K562 (cell line): ENCODE measurements around the gene ASPG. TPM values are rescaled to one million over a fixed set of nuclear protein-coding genes. Genes with fewer than 3 reads are reported as not detected.

Experiments
- ATAC-seq: fragments of 200-7000 bp; cut with Tn5 transposase; 3 replicates; pipeline ENCODE4 v1.9.1; 2020; ENCODE audit warnings: moderate library complexity
- BruUV-seq: library from RNA; stranded (reverse); fragments of 400-500 nt; replicated peaks from 2 replicates; lab custom pipeline; 2021; lab: Mats Ljungman, UMichigan
- CTCF ChIA-PET: fragments of 300-600 bp; formaldehyde crosslinking; extraction: SDS; loops from one replicate; lab custom pipeline; 2021; ENCODE audit warnings: low intra/inter-chr PET ratio; lab: Yijun Ruan, JAX
- POLR2A ChIA-PET: fragments of 300-600, 350-650 bp; sonication (Branson Sonifier 250); formaldehyde crosslinking; extraction: SDS; loops from one replicate; lab custom pipeline; 2021; ENCODE audit warnings: antibody characterized with exemption, inconsistent platforms; lab: Yijun Ruan, JAX
- DNase-seq, 4 experiments: peaks; one replicate each; pipeline versions ENCODE4 v3.0.0 to v3.0.0-alpha.2; 2011 to 2018; ENCODE audit warnings: low spot score in 3 of 4, mixed read lengths in 3 of 4; ENCODE audit errors: extremely low read depth in 1 of 4
- FAIRE-seq: peaks from 2 replicates; lab custom pipeline; 2011; peaks lifted over from hg19 to GRCh38; lab: Jason Lieb, UNC
- H2AFZ ChIP-seq: 2 replicates; pipeline ENCODE4 v1.6.0; 2011; ENCODE audit warnings: low read depth, low read length, control low read depth, inconsistent platforms
- H3K27ac ChIP-seq: fragments of 200-600 bp; 3 replicates; pipeline ENCODE4 v1.8.0; 2011; ENCODE audit warnings: low read depth, mild to moderate bottlenecking, control low read depth, inconsistent platforms, low read length, moderate library complexity, mixed read lengths; ENCODE audit errors: extremely low read depth
- H3K27me3 ChIP-seq, 2 experiments: fragments of 300-600 bp in 1 of 2; 2 replicates in 1 of 2; 3 replicates in 1 of 2; pipeline versions ENCODE4 v1.6.0 to v1.8.0; 2011; ENCODE audit warnings: inconsistent platforms in 2 of 2, low read length in 2 of 2, mild to moderate bottlenecking in 1 of 2, mixed read lengths in 1 of 2, moderate library complexity in 1 of 2; ENCODE audit not compliant: control insufficient read depth in 2 of 2, insufficient read depth in 2 of 2
- H3K36me3 ChIP-seq: fragments of 300-600 bp; 3 replicates; pipeline ENCODE4 v1.8.0; 2011; ENCODE audit warnings: mild to moderate bottlenecking, low read length, inconsistent platforms; ENCODE audit not compliant: control insufficient read depth, insufficient read depth
- H3K4me1 ChIP-seq, 2 experiments: fragments of 200-600 bp in 1 of 2; replicated peaks in 1 of 2; 2 replicates in 1 of 2; 3 replicates in 1 of 2; pipeline versions ENCODE4 v1.5.1 to v1.8.0; 2011; ENCODE audit warnings: inconsistent platforms in 2 of 2, low read length in 2 of 2, mild to moderate bottlenecking in 1 of 2, mixed read lengths in 1 of 2, moderate library complexity in 1 of 2; ENCODE audit not compliant: control insufficient read depth in 2 of 2, insufficient read depth in 2 of 2
- H3K4me2 ChIP-seq: 2 replicates; pipeline ENCODE4 v1.6.1; 2011; ENCODE audit warnings: low read length, control low read depth, inconsistent platforms, mixed read lengths; ENCODE audit not compliant: insufficient read depth
- H3K4me3 ChIP-seq: fragments of 200-600 bp; sonication (generic), shearing (Covaris generic); 2 replicates; pipeline ENCODE4 v1.5.1; 2016; ENCODE audit warnings: control low read depth, inconsistent platforms
- H3K79me2 ChIP-seq: fragments of 200-600 bp; 3 replicates; pipeline ENCODE4 v1.8.0; 2011; ENCODE audit warnings: low read length, inconsistent platforms; ENCODE audit not compliant: control insufficient read depth, insufficient read depth
- H3K9ac ChIP-seq, 2 experiments: 2 replicates each; pipeline versions ENCODE4 v1.6.0 to v1.6.1; 2011; ENCODE audit warnings: low read depth in 2 of 2, low read length in 2 of 2, control low read depth in 1 of 2, inconsistent platforms in 1 of 2, mild to moderate bottlenecking in 1 of 2, mixed read lengths in 1 of 2; ENCODE audit not compliant: insufficient read depth in 1 of 2
- H3K9me1 ChIP-seq: one replicate; pipeline ENCODE4 v1.6.0; 2011; ENCODE audit warnings: inconsistent platforms, mild to moderate bottlenecking, low read length, moderate library complexity; ENCODE audit not compliant: control insufficient read depth, insufficient read depth
- H3K9me3 ChIP-seq: replicated peaks from 2 replicates; pipeline ENCODE4 v1.5.1; 2011; ENCODE audit warnings: low read depth, low read length, inconsistent platforms; ENCODE audit not compliant: control insufficient read depth, insufficient read depth
- H4K20me1 ChIP-seq: replicated peaks from 2 replicates; pipeline ENCODE4 v1.6.1; 2011; ENCODE audit warnings: low read length, inconsistent platforms, mixed read lengths; ENCODE audit not compliant: control insufficient read depth, insufficient read depth
- BRF1 ChIP-seq: IDR thresholded peaks from 3 replicates; pipeline ENCODE4 v1.6.1; 2011; ENCODE audit warnings: borderline replicate concordance, mild to moderate bottlenecking; ENCODE audit not compliant: insufficient read length; ENCODE audit errors: extremely low read depth
- MAFF ChIP-seq: IDR thresholded peaks from 2 replicates; pipeline ENCODE4 v1.6.1; 2012; ENCODE audit warnings: low read length, improper control_type of control experiment
- NR2C1 ChIP-seq, 2 experiments: fragments of 450-650 bp; IDR thresholded peaks; 2 replicates each; pipeline ENCODE4 v1.6.1; 2017; ENCODE audit warnings: mild to moderate bottlenecking in 2 of 2, antibody characterized with exemption in 1 of 2, inconsistent platforms in 1 of 2, missing compliant biosample characterization in 1 of 2, missing genetic modification characterization in 1 of 2
- PHTF2 ChIP-seq: fragments of 250-450 bp; sonication (Bioruptor Pico); IDR thresholded peaks from 2 replicates; pipeline ENCODE4 v1.5.0; 2021; ENCODE audit warnings: mild to moderate bottlenecking
- ZNF263 ChIP-seq: sonication (generic); formaldehyde crosslinking; IDR thresholded peaks from 2 replicates; pipeline ENCODE4 v1.8.0; 2022; ENCODE audit warnings: mild to moderate bottlenecking, missing genetic modification reagents, borderline replicate concordance
- ZNF324 ChIP-seq: fragments of 250-450 bp; sonication (Bioruptor Pico); IDR thresholded peaks from 2 replicates; pipeline ENCODE4 v1.4.0; 2020; ENCODE audit warnings: mild to moderate bottlenecking
- ZNF76 ChIP-seq: fragments of 250-450 bp; sonication (Bioruptor Pico); IDR thresholded peaks from 2 replicates; pipeline ENCODE4 v1.4.0; 2020; ENCODE audit warnings: mild to moderate bottlenecking, moderate library complexity, borderline replicate concordance
- WGBS: fragments of 100-300 bp; shearing (Covaris generic); methylation state at CpG from one replicate; pipeline ENCODE4 v1.1.6; 2016; ENCODE audit warnings: low coverage, mixed read lengths; ENCODE audit not compliant: insufficient coverage; ENCODE audit errors: missing lambda C conversion rate; 5-methylcytosine and 5-hydroxymethylcytosine counted together
- in situ Hi-C: fragments of 300-500 bp; cut with MboI; formaldehyde crosslinking; loops from 4 replicates; pipeline ENCODE4 v1.15.0; 2018; ENCODE audit warnings: inconsistent platforms, mixed read lengths
- intact Hi-C: fragments of 100-400 bp; cut with micrococcal nuclease; formaldehyde crosslinking; loops from 2 replicates; pipeline ENCODE4 v1.14.2; 2022
- polyA plus RNA-seq, 8 experiments: library from polyadenylated mRNA; depleted of rRNA in 4 of 8; stranded (reverse) in 5 of 8; unstranded in 3 of 8; fragments of >200 nt; fragmentation: Nextera tagmentation in 2 of 8; fragmentation: Illumina TruSeq in 1 of 8; extraction: Ambion mirVana in 2 of 8; extraction: Trizol in 1 of 8; gene quantifications; 2 replicates each; pipeline versions ENCODE4 v1.2.1 to v1.2.3, GENCODE V29; 2011 to 2014; ENCODE audit warnings: inconsistent platforms in 1 of 8, missing spikeins in 1 of 8
- total RNA-seq, 7 experiments: library from RNA; depleted of rRNA in 6 of 7; stranded (reverse); fragments of >200 nt in 6 of 7; fragmentation: Illumina TruSeq in 2 of 7; extraction: Trizol in 2 of 7; gene quantifications; 2 replicates each; pipeline versions ENCODE4 v1.2.1 to v1.2.3, GENCODE V29; 2011 to 2021; ENCODE audit warnings: low replicate concordance in 1 of 7
- TF ChIP-seq, protein P1 (sequence below): fragments of 150-350 bp; conservative IDR thresholded peaks from 2 replicates; pipeline ENCODE4 v1.6.1; 2014; ENCODE audit warnings: low read length
- TF ChIP-seq, protein P2 (sequence below): fragments of 250-450 bp; sonication (Bioruptor Pico); IDR thresholded peaks from 2 replicates; pipeline ENCODE4 v1.4.0; 2020; ENCODE audit warnings: mild to moderate bottlenecking
- TF ChIP-seq, protein P3 (sequence below): fragments of 450-650 bp; IDR thresholded peaks from 2 replicates; pipeline ENCODE4 v1.7.0; 2016; ENCODE audit warnings: borderline replicate concordance

Gene ASPG
- total and polyA plus RNA-seq, 9 of the 15 experiments (the other 6 are each of a cell fraction or from before 2014, with no cell fraction given) = 0.18 TPM; not detected in 8

- no peak for DNase-seq
- intact Hi-C loops = no loop called here
- no peaks in the 10 kb centered on the region for H3K79me2 ChIP-seq
- 0% methylated on average over 5 of the region's 5 CpGs for WGBS
- H3K4me1 ChIP-seq = no peaks in the 10 kb centered on the region
- TF ChIP-seq, protein P1, sequence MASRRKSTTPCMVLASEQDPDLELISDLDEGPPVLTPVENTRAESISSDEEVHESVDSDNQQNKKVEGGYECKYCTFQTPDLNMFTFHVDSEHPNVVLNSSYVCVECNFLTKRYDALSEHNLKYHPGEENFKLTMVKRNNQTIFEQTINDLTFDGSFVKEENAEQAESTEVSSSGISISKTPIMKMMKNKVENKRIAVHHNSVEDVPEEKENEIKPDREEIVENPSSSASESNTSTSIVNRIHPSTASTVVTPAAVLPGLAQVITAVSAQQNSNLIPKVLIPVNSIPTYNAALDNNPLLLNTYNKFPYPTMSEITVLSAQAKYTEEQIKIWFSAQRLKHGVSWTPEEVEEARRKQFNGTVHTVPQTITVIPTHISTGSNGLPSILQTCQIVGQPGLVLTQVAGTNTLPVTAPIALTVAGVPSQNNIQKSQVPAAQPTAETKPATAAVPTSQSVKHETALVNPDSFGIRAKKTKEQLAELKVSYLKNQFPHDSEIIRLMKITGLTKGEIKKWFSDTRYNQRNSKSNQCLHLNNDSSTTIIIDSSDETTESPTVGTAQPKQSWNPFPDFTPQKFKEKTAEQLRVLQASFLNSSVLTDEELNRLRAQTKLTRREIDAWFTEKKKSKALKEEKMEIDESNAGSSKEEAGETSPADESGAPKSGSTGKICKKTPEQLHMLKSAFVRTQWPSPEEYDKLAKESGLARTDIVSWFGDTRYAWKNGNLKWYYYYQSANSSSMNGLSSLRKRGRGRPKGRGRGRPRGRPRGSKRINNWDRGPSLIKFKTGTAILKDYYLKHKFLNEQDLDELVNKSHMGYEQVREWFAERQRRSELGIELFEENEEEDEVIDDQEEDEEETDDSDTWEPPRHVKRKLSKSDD = no peak
- TF ChIP-seq, all 486 proteins: peak for 0
- ChIA-PET POLR2A (no interaction called here), CTCF (no interaction called here)
- Histone ChIP-seq H3K9ac (no peak overlapping the region), H3K36me3 (no peaks in the 10 kb centered on the region), H2AFZ (no peak overlapping the region), H3K27me3 (no peaks in the 10 kb centered on the region), H4K20me1 (no peaks in the 10 kb centered on the region), H3K9me3 (no peaks in the 10 kb centered on the region), H3K27ac (no peak overlapping the region), H3K4me3 (no peak overlapping the region), H3K4me2 (no peak overlapping the region), H3K9me1 (no peaks in the 10 kb centered on the region)
- in situ Hi-C loops = no loop called here
- no peak for FAIRE-seq
- no peak for ATAC-seq
- no TSS peak for BruUV-seq
Observed at GRCh38 chr14:104120281-104120741, 34.8 kb downstream of the ASPG start.

DNA sequence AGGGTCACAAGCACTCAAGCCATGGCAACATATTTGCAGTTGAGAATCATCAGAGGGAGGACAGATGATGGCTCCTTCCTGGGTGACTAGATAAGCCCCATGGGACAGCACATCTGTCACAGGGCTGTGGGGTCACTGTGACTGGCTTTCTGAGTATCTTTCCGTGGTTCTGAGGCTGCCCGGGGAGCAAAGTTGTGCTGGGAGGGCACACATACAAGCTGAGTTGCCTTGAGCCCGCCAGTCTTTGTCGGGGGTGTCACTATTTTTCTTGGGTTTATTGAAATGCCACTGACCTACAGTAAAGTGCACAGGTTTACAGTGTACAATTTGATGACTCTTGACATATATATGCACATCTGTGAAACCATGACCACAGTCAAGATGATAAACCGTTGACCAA lies 35.6 kb downstream of the ASPG start:
- Histone ChIP-seq H3K79me2 (no peaks in the 10 kb centered on the region), H3K9me3 (no peaks in the 10 kb centered on the region), H3K27me3 (no peaks in the 10 kb centered on the region), H3K36me3 (no peaks in the 10 kb centered on the region), H3K27ac (no peak overlapping the region), H3K9ac (no peak overlapping the region), H2AFZ (no peak overlapping the region), H3K4me1 (no peaks in the 10 kb centered on the region), H3K9me1 (no peaks in the 10 kb centered on the region), H3K4me2 (no peak overlapping the region), H4K20me1 (no peaks in the 10 kb centered on the region), H3K4me3 (no peak overlapping the region)
- DNase-seq (no peak), FAIRE-seq (no peak), ATAC-seq (no peak)
- POLR2A ChIA-PET = no interaction called here
- intact Hi-C loops = no loop called here
- WGBS = 0% methylated on average over 5 of the region's 5 CpGs
- in situ Hi-C loops = no loop called here
- CTCF ChIA-PET = no interaction called here
- no TSS peak for BruUV-seq
- TF ChIP-seq ZNF324 (CRISPR knock-in tag) (no peak), PHTF2 (no peak), ZNF263 (CRISPR knock-in tag) (no peak), MAFF (no peak), BRF1 (no peak), NR2C1 (IDR thresholded peaks at IDR 0.05) (no peak), NR2C1 (tag; IDR thresholded peaks at IDR 0.05) (no peak), ZNF76 (no peak)
- TF ChIP-seq, protein P2, sequence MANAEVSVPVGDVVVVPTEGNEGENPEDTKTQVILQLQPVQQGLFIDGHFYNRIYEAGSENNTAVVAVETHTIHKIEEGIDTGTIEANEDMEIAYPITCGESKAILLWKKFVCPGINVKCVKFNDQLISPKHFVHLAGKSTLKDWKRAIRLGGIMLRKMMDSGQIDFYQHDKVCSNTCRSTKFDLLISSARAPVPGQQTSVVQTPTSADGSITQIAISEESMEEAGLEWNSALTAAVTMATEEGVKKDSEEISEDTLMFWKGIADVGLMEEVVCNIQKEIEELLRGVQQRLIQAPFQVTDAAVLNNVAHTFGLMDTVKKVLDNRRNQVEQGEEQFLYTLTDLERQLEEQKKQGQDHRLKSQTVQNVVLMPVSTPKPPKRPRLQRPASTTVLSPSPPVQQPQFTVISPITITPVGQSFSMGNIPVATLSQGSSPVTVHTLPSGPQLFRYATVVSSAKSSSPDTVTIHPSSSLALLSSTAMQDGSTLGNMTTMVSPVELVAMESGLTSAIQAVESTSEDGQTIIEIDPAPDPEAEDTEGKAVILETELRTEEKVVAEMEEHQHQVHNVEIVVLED = no peak
- TF ChIP-seq, protein P3, sequence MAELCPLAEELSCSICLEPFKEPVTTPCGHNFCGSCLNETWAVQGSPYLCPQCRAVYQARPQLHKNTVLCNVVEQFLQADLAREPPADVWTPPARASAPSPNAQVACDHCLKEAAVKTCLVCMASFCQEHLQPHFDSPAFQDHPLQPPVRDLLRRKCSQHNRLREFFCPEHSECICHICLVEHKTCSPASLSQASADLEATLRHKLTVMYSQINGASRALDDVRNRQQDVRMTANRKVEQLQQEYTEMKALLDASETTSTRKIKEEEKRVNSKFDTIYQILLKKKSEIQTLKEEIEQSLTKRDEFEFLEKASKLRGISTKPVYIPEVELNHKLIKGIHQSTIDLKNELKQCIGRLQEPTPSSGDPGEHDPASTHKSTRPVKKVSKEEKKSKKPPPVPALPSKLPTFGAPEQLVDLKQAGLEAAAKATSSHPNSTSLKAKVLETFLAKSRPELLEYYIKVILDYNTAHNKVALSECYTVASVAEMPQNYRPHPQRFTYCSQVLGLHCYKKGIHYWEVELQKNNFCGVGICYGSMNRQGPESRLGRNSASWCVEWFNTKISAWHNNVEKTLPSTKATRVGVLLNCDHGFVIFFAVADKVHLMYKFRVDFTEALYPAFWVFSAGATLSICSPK = no peak
